Common myeloid progenitor, CD34-positive (primary cell): ENCODE results near the gene CELSR1.

Source experiments
- CTCF ChIA-PET: fragments of 350-600 bp; sonication (Branson Sonifier 250); formaldehyde crosslinking; loops from one replicate; lab custom pipeline; 2021; ENCODE audit warnings: antibody characterized with exemption; lab: Charles Lee
- POLR2A ChIA-PET: fragments of 350-600 bp; sonication (Branson Sonifier 250); formaldehyde crosslinking; loops from one replicate; lab custom pipeline; 2021; ENCODE audit warnings: antibody characterized with exemption; lab: Charles Lee
- DNase-seq, 3 donors: peaks; one replicate each; pipeline versions ENCODE4 v3.0.0 to v3.0.0-alpha.2; 2013
- H3K27ac ChIP-seq, 2 experiments: 1 replicate in 1 of 2; 2 replicates in 1 of 2; pipeline ENCODE4 v1.7.0; 2013; ENCODE audit warnings: inconsistent platforms in 2 of 2, low read length in 2 of 2, mild to moderate bottlenecking in 2 of 2, low read depth in 1 of 2, moderate library complexity in 1 of 2; ENCODE audit not compliant: severe bottlenecking in 2 of 2, insufficient read depth in 1 of 2, poor library complexity in 1 of 2
- H3K27me3 ChIP-seq, 5 experiments: replicated peaks in 2 of 5; 1 replicate in 3 of 5; 2 replicates in 2 of 5; pipeline versions ENCODE4 v1.6.1 to v1.7.0; 2013; ENCODE audit warnings: low read length in 4 of 5, mild to moderate bottlenecking in 2 of 5, moderate library complexity in 2 of 5, inconsistent platforms in 1 of 5; ENCODE audit not compliant: insufficient read depth in 5 of 5, control insufficient read depth in 4 of 5
- H3K36me3 ChIP-seq, 4 experiments: 1 replicate in 2 of 4; 2 replicates in 2 of 4; pipeline versions ENCODE4 v1.6.1 to v1.7.0; 2013; ENCODE audit warnings: low read length in 3 of 4, control low read depth in 1 of 4, mild to moderate bottlenecking in 1 of 4; ENCODE audit not compliant: control insufficient read depth in 4 of 4, insufficient read depth in 4 of 4
- H3K4me1 ChIP-seq, 4 experiments: 1 replicate in 3 of 4; 2 replicates in 1 of 4; pipeline versions ENCODE4 v1.6.1 to v1.7.1; 2013; ENCODE audit warnings: low read length in 3 of 4, mild to moderate bottlenecking in 3 of 4, control low read depth in 1 of 4, inconsistent platforms in 1 of 4, moderate library complexity in 1 of 4; ENCODE audit not compliant: control insufficient read depth in 4 of 4, insufficient read depth in 4 of 4; ENCODE audit errors: control extremely low read depth in 1 of 4
- H3K4me3 ChIP-seq, 7 experiments: 1 replicate in 4 of 7; 2 replicates in 3 of 7; pipeline versions ENCODE4 v1.5.1 to v1.7.0; 2013; ENCODE audit warnings: mild to moderate bottlenecking in 7 of 7, low read length in 6 of 7, moderate library complexity in 6 of 7, inconsistent platforms in 2 of 7, low read depth in 2 of 7, control low read depth in 1 of 7; ENCODE audit not compliant: insufficient read depth in 4 of 7, control insufficient read depth in 1 of 7; ENCODE audit errors: extremely low read depth in 1 of 7
- H3K9me3 ChIP-seq, 5 experiments: 1 replicate in 4 of 5; 2 replicates in 1 of 5; pipeline versions ENCODE4 v1.6.1 to v1.7.1; 2013; ENCODE audit warnings: low read length in 4 of 5, mild to moderate bottlenecking in 2 of 5, inconsistent platforms in 1 of 5, low read depth in 1 of 5, moderate library complexity in 1 of 5; ENCODE audit not compliant: control insufficient read depth in 4 of 5, insufficient read depth in 2 of 5; ENCODE audit errors: control extremely low read depth in 1 of 5
- WGBS: methylation state at CpG from one replicate; pipeline ENCODE4 v1.1.5; 2013; ENCODE audit not compliant: insufficient coverage; 5-methylcytosine and 5-hydroxymethylcytosine counted together

The CELSR1 gene

DNA sequence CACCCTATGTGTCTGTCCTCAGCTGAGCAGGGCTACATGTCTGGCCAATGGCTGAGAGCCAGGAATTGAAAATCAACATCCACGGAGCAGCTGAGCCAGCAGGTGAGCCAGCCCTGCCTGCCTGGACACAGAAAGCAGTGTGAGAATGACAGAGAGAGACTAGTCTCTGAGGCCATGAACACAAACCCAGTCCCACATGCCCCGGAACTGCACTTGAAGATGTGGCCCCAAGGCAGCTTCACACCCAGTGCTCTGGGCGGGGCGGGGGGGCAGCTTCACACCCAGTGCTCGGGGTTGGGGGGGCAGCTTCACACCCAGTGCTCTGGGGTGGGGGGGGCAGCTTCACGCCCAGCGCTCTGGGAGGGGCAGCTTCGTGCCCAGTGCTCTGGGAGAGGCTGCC lies 164.3 kb downstream of the CELSR1 start:
- CTCF ChIA-PET = interaction anchor here (1.1 kb wide), 1 partner anchor 190 kb away, joined by 3 read pairs; no protein-coding TSS in a partner anchor
- Histone ChIP-seq H3K4me1 (peaks cover 0 to 29% (median 23%) of the 10 kb centered on the region in 4 experiments), H3K27ac (no peak overlapping the region), H3K36me3 (no peaks in the 10 kb centered on the region), H3K27me3 (peaks cover 0 to 54% (median 10%) of the 10 kb centered on the region in 5 experiments), H3K9me3 (peaks cover 0 to 23% (median 5%) of the 10 kb centered on the region in 5 experiments), H3K4me3 (no peak overlapping the region)
- no peak for DNase-seq
- POLR2A ChIA-PET = no interaction called here
- WGBS = 36% methylated on average over 7 of the region's 8 CpGs

DNA sequence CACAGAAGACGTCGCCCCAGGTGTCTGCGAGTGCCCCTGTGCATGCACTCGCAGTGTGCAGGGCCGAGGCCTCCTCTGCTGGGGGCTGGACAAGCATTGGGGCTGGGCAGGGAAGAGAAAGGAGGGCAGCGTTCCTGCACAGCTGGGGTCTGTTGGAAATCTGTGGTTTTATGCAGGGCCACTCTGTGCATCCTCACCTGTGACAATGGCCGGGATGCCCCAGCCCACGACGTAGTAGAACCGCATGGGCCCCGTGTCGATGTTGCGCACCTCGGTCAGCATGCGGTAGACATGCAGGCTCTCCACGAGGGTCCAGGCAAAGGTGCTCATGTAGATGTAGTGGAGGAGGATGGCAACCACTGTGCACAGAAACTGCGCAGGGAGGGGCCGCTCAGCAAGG lies 164.7 kb downstream of the CELSR1 start:
- CTCF ChIA-PET = interaction anchor here (1.1 kb wide), 1 partner anchor 191 kb away, joined by 3 read pairs; no protein-coding TSS in a partner anchor
- WGBS = 90% methylated on average over 6 of the region's 18 CpGs
- peaks cover 0 to 29% (median 23%) of the 10 kb centered on the region in 4 experiments for H3K4me1 ChIP-seq

GRCh38 chr22:46371623-46372226 lies 165.7 kb downstream of the CELSR1 start:
- POLR2A ChIA-PET = no interaction called here
- DNase-seq = no peak
- no peaks in the 10 kb centered on the region for H3K36me3 ChIP-seq
- 100% methylated on average over 2 of the region's 2 CpGs for WGBS
- H3K9me3 ChIP-seq = peaks cover 0 to 17% (median 5%) of the 10 kb centered on the region in 5 experiments
- no peak overlapping the region for H3K27ac ChIP-seq
- CTCF ChIA-PET = no interaction called here
- H3K4me3 ChIP-seq = no peak overlapping the region
- peaks cover 0 to 37% (median 23%) of the 10 kb centered on the region in 4 experiments for H3K4me1 ChIP-seq
- H3K27me3 ChIP-seq = peaks cover 0 to 54% (median 10%) of the 10 kb centered on the region in 5 experiments

More for the DNA sequence above, 164.7 kb downstream of the CELSR1 start:
- DNase-seq = no peak
- H3K9me3 ChIP-seq = peaks cover 0 to 23% (median 5%) of the 10 kb centered on the region in 5 experiments
- H3K4me3 ChIP-seq = no peak overlapping the region
- POLR2A ChIA-PET = no interaction called here
- H3K36me3 ChIP-seq = no peaks in the 10 kb centered on the region
- peaks cover 0 to 54% (median 10%) of the 10 kb centered on the region in 5 experiments for H3K27me3 ChIP-seq
- H3K27ac ChIP-seq = no peak overlapping the region

DNA sequence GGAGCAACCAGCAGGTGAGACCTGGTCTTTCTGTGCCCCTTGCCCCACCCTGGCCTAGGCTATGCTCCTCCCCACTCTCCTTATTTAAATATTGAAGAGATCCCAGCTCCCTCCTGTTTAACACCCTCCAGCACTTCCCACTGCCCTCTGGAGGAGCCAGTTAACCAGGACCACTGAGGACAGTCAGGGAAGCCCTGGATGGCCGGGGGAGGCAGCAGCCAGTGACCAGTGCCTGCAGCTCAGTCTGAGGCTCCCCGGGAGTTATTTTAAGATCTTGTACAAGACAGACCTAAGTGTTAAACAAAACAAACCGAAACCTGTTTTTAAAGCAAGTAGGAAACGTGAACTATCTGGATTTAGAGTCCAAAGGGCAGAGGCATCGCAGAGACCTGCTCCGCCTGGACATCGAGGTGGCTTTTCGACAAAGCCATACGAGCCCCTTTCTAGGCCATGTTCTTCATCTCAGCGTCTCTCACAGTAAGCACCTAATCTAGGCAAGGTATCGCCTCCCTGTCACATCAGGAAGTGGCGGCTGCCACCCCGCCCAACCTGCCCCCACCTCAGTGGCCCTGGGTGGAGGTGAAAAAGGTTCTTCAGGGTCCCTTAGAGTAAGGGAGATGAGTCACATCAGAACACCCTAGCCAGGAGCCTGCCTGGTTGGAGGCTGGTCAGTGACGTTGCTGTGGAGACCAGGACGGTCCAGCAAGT lies 166.7 kb downstream of the CELSR1 start:
- ChIA-PET POLR2A (interaction anchor here (0.5 kb wide), 1 partner anchor 21 kb away, joined by 3 read pairs; no protein-coding TSS in a partner anchor), CTCF (interaction anchor here (1.0 to 1.6 kb wide), 2 partner anchors 170 to 181 kb away, joined by 4 read pairs; no protein-coding TSS in a partner anchor)
- H3K36me3 ChIP-seq = no peaks in the 10 kb centered on the region
- 90% methylated on average over 14 of the region's 15 CpGs for WGBS
- peaks cover 0 to 40% (median 23%) of the 10 kb centered on the region in 4 experiments for H3K4me1 ChIP-seq
- peaks cover 0 to 8% (median 3%) of the 10 kb centered on the region in 5 experiments for H3K9me3 ChIP-seq
- H3K27me3 ChIP-seq = peaks cover 0 to 57% (median 9%) of the 10 kb centered on the region in 5 experiments
- DNase-seq = no peak
- no peak overlapping the region for H3K4me3 ChIP-seq
- H3K27ac ChIP-seq = no peak overlapping the region

GRCh38 chr22:46369716-46370583 lies 167.5 kb downstream of the CELSR1 start:
- 91% methylated on average over 22 of the region's 25 CpGs for WGBS
- POLR2A ChIA-PET = interaction anchor here (0.5 kb wide), 1 partner anchor 20 kb away, joined by 3 read pairs; no protein-coding TSS in a partner anchor
- peaks cover 0 to 36% (median 21%) of the 10 kb centered on the region in 4 experiments for H3K4me1 ChIP-seq
- CTCF ChIA-PET = interaction anchor here (0.7 to 1.6 kb wide), 5 partner anchors 164 to 184 kb away, joined by 3 to 4 read pairs (median 3); no protein-coding TSS in a partner anchor
- no peak overlapping the region for H3K27ac ChIP-seq
- H3K4me3 ChIP-seq = no peak overlapping the region
- H3K9me3 ChIP-seq = no peaks in the 10 kb centered on the region
- no peaks in the 10 kb centered on the region for H3K36me3 ChIP-seq
- no peak for DNase-seq
- H3K27me3 ChIP-seq = peaks cover 0 to 60% (median 10%) of the 10 kb centered on the region in 5 experiments

DNA sequence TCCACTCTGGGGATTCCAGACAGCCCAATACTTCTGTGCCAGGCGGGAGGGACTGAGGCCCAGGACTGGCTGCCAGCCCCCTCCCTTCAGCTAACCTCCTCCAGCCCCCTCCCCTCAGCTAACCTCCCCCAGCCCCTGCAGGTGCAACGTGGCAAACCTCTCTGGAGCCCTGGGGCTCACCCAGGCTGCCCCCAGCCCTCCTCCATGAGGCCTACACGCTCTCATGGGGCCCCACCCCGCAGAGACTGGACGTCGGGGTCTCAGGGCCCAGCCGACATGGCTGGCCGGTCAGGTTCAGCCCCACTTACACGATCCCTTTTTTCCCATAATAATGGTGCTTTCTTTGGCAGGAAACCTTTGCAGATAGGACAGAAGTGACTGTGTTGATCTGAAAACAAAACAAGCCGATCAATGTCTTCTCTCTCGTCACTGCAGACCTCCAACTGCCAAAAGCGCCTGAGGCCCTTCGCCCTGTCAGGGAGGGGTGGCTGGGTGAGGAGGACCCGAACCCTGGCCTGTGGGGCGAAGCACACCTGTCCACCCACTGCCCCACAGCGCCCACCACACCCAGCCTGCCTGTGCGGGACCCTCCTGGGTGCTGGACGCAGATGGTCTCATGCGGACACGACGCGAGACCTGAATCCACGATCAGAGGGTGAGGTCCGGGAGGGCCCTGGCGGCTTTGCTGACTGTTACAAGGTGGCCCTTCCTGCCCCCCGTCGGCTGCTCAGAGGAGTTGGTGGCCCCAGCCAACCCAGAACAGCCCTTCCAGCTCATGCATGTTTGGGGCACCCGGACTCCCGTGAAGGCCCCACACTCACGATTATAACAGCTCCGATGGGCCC lies 168.3 kb downstream of the CELSR1 start:
- H3K27ac ChIP-seq = no peak overlapping the region
- ChIA-PET POLR2A (no interaction called here), CTCF (interaction anchor here (0.7 to 2.2 kb wide), 7 partner anchors 165 to 338 kb away, joined by 3 to 34 read pairs (median 3); no protein-coding TSS in a partner anchor)
- peaks cover 0 to 61% (median 12%) of the 10 kb centered on the region in 5 experiments for H3K27me3 ChIP-seq
- peaks cover 0 to 28% (median 13%) of the 10 kb centered on the region in 4 experiments for H3K4me1 ChIP-seq
- H3K9me3 ChIP-seq = no peaks in the 10 kb centered on the region
- H3K36me3 ChIP-seq = no peaks in the 10 kb centered on the region
- no peak overlapping the region for H3K4me3 ChIP-seq
- WGBS = 92% methylated on average over 28 of the region's 31 CpGs
- no peak for DNase-seq
